ENCODE measurements around the gene SELPLG.

DNA sequence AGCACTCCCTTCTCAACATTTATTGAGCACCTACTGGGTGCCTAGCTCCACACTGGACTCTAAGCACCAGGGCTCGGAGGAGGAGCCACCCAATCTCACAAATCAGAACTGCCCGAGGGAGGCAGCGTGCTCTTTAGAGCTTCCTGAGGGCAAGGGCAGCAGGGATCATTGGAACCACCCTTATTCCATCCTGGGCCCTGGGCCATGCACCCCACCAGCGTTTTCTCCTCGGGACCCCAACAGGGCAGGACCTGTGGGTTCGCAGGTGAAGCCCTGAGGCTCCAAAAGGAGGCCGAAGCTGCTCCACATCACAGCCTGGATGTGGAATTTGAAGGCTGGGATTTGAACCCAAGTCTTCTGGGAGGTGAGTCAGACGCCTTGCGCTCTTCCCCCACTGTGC, 51.2 kb downstream of the SELPLG start:
- TF ChIP-seq CTCF (IDR thresholded peaks at IDR 0.05): no peak
- no peak for TF ChIP-seq EP300 (IDR thresholded peaks at IDR 0.05)

Data from gastroesophageal sphincter (tissue), 3 donors.